HepG2 (cell line): ENCODE measurements around the gene EBF3. TPM values are rescaled to one million over a fixed set of nuclear protein-coding genes. Genes with fewer than 3 reads are reported as not detected.

Source experiments
- ATAC-seq: fragments of 200-7000 bp; cut with Tn5 transposase; 3 replicates; pipeline ENCODE4 v1.9.1; 2020; ENCODE audit warnings: mild to moderate bottlenecking, moderate library complexity
- BruUV-seq: library from RNA; stranded (reverse); fragments of 400-500 nt; replicated peaks from 2 replicates; lab custom pipeline; 2021; lab: Mats Ljungman, UMichigan
- CTCF ChIA-PET: fragments of 300-600 bp; formaldehyde crosslinking; extraction: SDS; loops from one replicate; lab custom pipeline; 2021; ENCODE audit warnings: low total read pairs, inconsistent platforms, low intra/inter-chr PET ratio; lab: Yijun Ruan, JAX
- POLR2A ChIA-PET: fragments of 350-600 bp; sonication (Branson Sonifier 250); formaldehyde crosslinking; loops from one replicate; lab custom pipeline; 2020; ENCODE audit warnings: antibody characterized with exemption, inconsistent platforms; lab: Yijun Ruan, JAX
- DNase-seq: peaks from one replicate; pipeline ENCODE4 v3.0.0-alpha.2; 2015; ENCODE audit warnings: low spot score
- FAIRE-seq: peaks from 3 replicates; lab custom pipeline; 2011; peaks lifted over from hg19 to GRCh38; lab: Jason Lieb, UNC
- H2AFZ ChIP-seq: one replicate; pipeline ENCODE4 v1.6.1; 2011; ENCODE audit warnings: low read length, inconsistent platforms
- H3K27ac ChIP-seq: fragments of 300-600 bp; 3 replicates; pipeline ENCODE4 v1.8.0; 2011; ENCODE audit warnings: mixed run types, mild to moderate bottlenecking, mixed read lengths, low read length, inconsistent platforms; ENCODE audit not compliant: insufficient read depth; ENCODE audit errors: extremely low read length
- H3K27me3 ChIP-seq, 2 experiments: fragments of 200-600 bp in 1 of 2; 2 replicates in 1 of 2; 3 replicates in 1 of 2; pipeline versions ENCODE4 v1.6.0 to v1.8.0; 2011; ENCODE audit warnings: low read length in 2 of 2, mild to moderate bottlenecking in 2 of 2, moderate library complexity in 2 of 2, inconsistent platforms in 1 of 2; ENCODE audit not compliant: insufficient read depth in 2 of 2, control insufficient read depth in 1 of 2
- H3K36me3 ChIP-seq, 2 experiments: fragments of 200-600 bp in 1 of 2; replicated peaks in 1 of 2; 2 replicates in 1 of 2; 3 replicates in 1 of 2; pipeline versions ENCODE4 v1.5.1 to v1.8.0; 2011; ENCODE audit warnings: low read length in 2 of 2, inconsistent platforms in 1 of 2; ENCODE audit not compliant: insufficient read depth in 2 of 2, control insufficient read depth in 1 of 2
- H3K4me1 ChIP-seq: 2 replicates; pipeline ENCODE4 v1.5.1; 2012; ENCODE audit warnings: low read length, inconsistent platforms; ENCODE audit not compliant: insufficient read depth
- H3K4me2 ChIP-seq: 2 replicates; pipeline ENCODE4 v1.6.0; 2011; ENCODE audit warnings: low read depth, low read length, inconsistent platforms
- H3K4me3 ChIP-seq, 3 experiments: fragments of 200-600 bp in 1 of 3; sonication (generic), shearing (Covaris generic) in 1 of 3; replicated peaks in 1 of 3; 2 replicates each; pipeline ENCODE4 v1.5.1; 2011 to 2016; ENCODE audit warnings: low read length in 3 of 3, inconsistent platforms in 2 of 3, low read depth in 2 of 3, mild to moderate bottlenecking in 2 of 3, control low read depth in 1 of 3, mixed read lengths in 1 of 3; ENCODE audit not compliant: insufficient read depth in 1 of 3
- H3K79me2 ChIP-seq: one replicate; pipeline ENCODE4 v1.6.1; 2011; ENCODE audit warnings: low read length, inconsistent platforms; ENCODE audit not compliant: insufficient read depth
- H3K9ac ChIP-seq: 2 replicates; pipeline ENCODE4 v1.6.0; 2011; ENCODE audit warnings: mild to moderate bottlenecking, low read depth, low read length, inconsistent platforms; ENCODE audit not compliant: insufficient read depth
- H3K9me3 ChIP-seq: 2 replicates; pipeline ENCODE4 v1.5.1; 2012; ENCODE audit warnings: mild to moderate bottlenecking, low read length
- H4K20me1 ChIP-seq: 2 replicates; pipeline ENCODE4 v1.6.0; 2011; ENCODE audit warnings: inconsistent platforms, mild to moderate bottlenecking, low read length, moderate library complexity; ENCODE audit not compliant: insufficient read depth
- MBD4 ChIP-seq: IDR thresholded peaks from 2 replicates; pipeline ENCODE4 v1.6.1; 2012; ENCODE audit warnings: low read length, inconsistent platforms, borderline replicate concordance
- MIER3 ChIP-seq: IDR thresholded peaks from 2 replicates; pipeline ENCODE4 v1.6.1; 2016; ENCODE audit warnings: missing compliant biosample characterization, borderline replicate concordance
- MLLT10 ChIP-seq: sonication (generic); formaldehyde crosslinking; IDR thresholded peaks from 2 replicates; pipeline ENCODE4 v1.4.0; 2020; ENCODE audit warnings: missing genetic modification reagents
- MZF1 ChIP-seq: sonication (generic); formaldehyde crosslinking; IDR thresholded peaks from 2 replicates; pipeline ENCODE4 v1.8.1; 2023; ENCODE audit warnings: mild to moderate bottlenecking, missing genetic modification reagents, borderline replicate concordance
- RAD21 ChIP-seq: fragments of 450-650 bp; formaldehyde crosslinking; IDR thresholded peaks from 2 replicates; pipeline ENCODE4 v1.5.0; 2020; ENCODE audit warnings: mild to moderate bottlenecking
- SP1 ChIP-seq, 2 experiments: fragments of 450-650 bp in 1 of 2; sonication (generic) in 1 of 2; formaldehyde crosslinking in 1 of 2; IDR thresholded peaks; 2 replicates each; pipeline versions ENCODE4 v1.4.0 to v1.6.1; 2016 to 2020; ENCODE audit warnings: missing genetic modification reagents in 1 of 2
- TBX3 ChIP-seq: fragments of 450-650 bp; IDR thresholded peaks from 2 replicates; pipeline ENCODE4 v1.6.1; 2017; ENCODE audit warnings: antibody characterized with exemption, mild to moderate bottlenecking, inconsistent platforms, borderline replicate concordance
- ZNF383 ChIP-seq: sonication (generic); formaldehyde crosslinking; IDR thresholded peaks from 2 replicates; pipeline ENCODE4 v1.4.0; 2020; ENCODE audit warnings: missing genetic modification reagents, mild to moderate bottlenecking, borderline replicate concordance
- ZNF460 ChIP-seq: sonication (generic); formaldehyde crosslinking; IDR thresholded peaks from 2 replicates; pipeline ENCODE4 v1.5.1; 2020; ENCODE audit warnings: missing genetic modification reagents, mild to moderate bottlenecking, borderline replicate concordance
- ZNF577 ChIP-seq: sonication (generic); formaldehyde crosslinking; IDR thresholded peaks from 2 replicates; pipeline ENCODE4 v1.4.0; 2020; ENCODE audit warnings: mild to moderate bottlenecking, low read depth, missing genetic modification reagents, borderline replicate concordance
- ZNF589 ChIP-seq: sonication (generic); formaldehyde crosslinking; conservative IDR thresholded peaks from 2 replicates; pipeline ENCODE4 v1.8.0; 2022; ENCODE audit warnings: mild to moderate bottlenecking, moderate library complexity, missing genetic modification reagents
- WGBS: methylation state at CpG from one replicate; pipeline ENCODE4 v1.1.6; 2017; ENCODE audit warnings: low lambda C conversion rate; 5-methylcytosine and 5-hydroxymethylcytosine counted together
- in situ Hi-C: cut with HindIII; loops from 2 replicates; pipeline ENCODE4 v1.10.0; 2017; ENCODE audit warnings: low pct_unique_long_range_greater_than_20kb; ENCODE audit not compliant: extremely low pct_ligation_motif_present
- intact Hi-C: fragments of 100-400 bp; cut with micrococcal nuclease; formaldehyde crosslinking; loops from one replicate; pipeline ENCODE4 v1.10.0; 2022; ENCODE audit not compliant: unreplicated experiment
- polyA plus RNA-seq, 8 experiments: library from polyadenylated mRNA; depleted of rRNA in 3 of 8; stranded (reverse) in 7 of 8; unstranded in 1 of 8; fragments of >200 nt; fragmentation: Illumina TruSeq in 4 of 8; extraction: Trizol in 4 of 8; gene quantifications; 2 replicates each; pipeline versions ENCODE4 v1.2.1 to v1.2.3, GENCODE V29; 2011 to 2016; ENCODE audit warnings: low read depth in 4 of 8, missing spikeins in 1 of 8, mixed read lengths in 1 of 8; ENCODE audit not compliant: insufficient read depth in 1 of 8
- total RNA-seq, 5 experiments: library from RNA; depleted of rRNA; stranded (reverse); fragments of >200 nt; fragmentation: Illumina TruSeq; extraction: Trizol; gene quantifications; 2 replicates each; pipeline ENCODE4 v1.2.3, GENCODE V29; 2016; ENCODE audit warnings: low read depth in 1 of 5
- TF ChIP-seq, protein P1 (sequence below): IDR thresholded peaks from 2 replicates; pipeline ENCODE4 v1.6.1; 2016; ENCODE audit warnings: low read depth
- TF ChIP-seq, protein P2 (sequence below): sonication (generic); formaldehyde crosslinking; IDR thresholded peaks from 2 replicates; pipeline ENCODE4 v1.8.0; 2022; ENCODE audit warnings: low read depth, missing genetic modification reagents
- TF ChIP-seq, protein P3 (sequence below): sonication (generic); formaldehyde crosslinking; IDR thresholded peaks from 2 replicates; pipeline ENCODE4 v1.4.0; 2020; ENCODE audit warnings: missing genetic modification reagents, borderline replicate concordance
- TF ChIP-seq, protein P4 (sequence below): sonication (generic); formaldehyde crosslinking; IDR thresholded peaks from 2 replicates; pipeline ENCODE4 v1.4.0; 2020; ENCODE audit warnings: missing genetic modification reagents

Gene EBF3
- total and polyA plus RNA-seq, 2 of the 13 experiments (the other 11 are each of a cell fraction or from before 2014, with no cell fraction given): not detected

DNA sequence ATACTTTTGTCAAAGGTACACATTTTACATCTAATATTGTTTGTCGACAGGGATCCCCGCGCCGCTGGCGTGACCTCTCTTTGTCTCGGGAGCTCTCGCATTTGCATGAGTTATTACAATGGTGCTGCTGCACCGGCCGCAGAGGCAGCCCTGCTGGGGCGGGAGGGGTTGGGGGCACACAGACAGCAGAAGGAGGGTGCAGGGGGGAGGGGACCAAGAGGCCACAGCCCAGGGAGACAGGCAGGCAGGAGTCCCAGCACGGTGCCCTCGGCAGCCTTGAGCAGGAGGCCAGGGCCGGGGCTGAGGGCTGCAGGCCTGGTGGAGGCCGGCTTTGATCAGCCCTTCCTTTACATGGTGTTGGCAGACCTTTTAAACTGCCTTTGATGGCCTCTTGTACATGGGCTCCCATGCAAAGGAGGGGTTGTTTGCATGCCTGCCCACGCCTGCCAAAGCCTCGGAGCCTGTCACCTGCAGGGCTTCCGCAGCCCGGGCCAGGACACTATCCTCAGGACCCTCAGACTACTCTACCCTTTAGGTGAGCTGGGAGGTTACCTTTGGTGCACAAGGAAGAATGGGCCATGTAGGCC is 95.5 kb downstream of the EBF3 start:
- no peak for FAIRE-seq
- POLR2A ChIA-PET: no interaction called here
- intact Hi-C loops (no loop called here), in situ Hi-C loops (no loop called here)
- no peak for DNase-seq
- Histone ChIP-seq H3K79me2 (no peaks in the 10 kb centered on the region), H3K4me3 (no peak overlapping the region), H3K27me3 (peaks cover 3 to 26% of the 10 kb centered on the region in 2 experiments; a peak in 4 of 5 replicates), H3K4me1 (peaks cover 17% of the 10 kb centered on the region), H2AFZ (no peak overlapping the region), H3K9ac (no peak overlapping the region), H3K36me3 (no peaks in the 10 kb centered on the region), H3K9me3 (no peaks in the 10 kb centered on the region), H3K27ac (no peak overlapping the region), H3K4me2 (no peak overlapping the region), H4K20me1 (no peaks in the 10 kb centered on the region)
- no TSS peak for BruUV-seq
- ATAC-seq: no peak
- WGBS: 68% methylated on average over 10 of the region's 18 CpGs
- CTCF ChIA-PET: no interaction called here
- TF ChIP-seq ZNF383 (CRISPR knock-in tag) (no peak), RAD21 (CRISPR knock-in tag) (no peak), MZF1 (CRISPR knock-in tag) (no peak), ZNF460 (no peak), MBD4 (no peak), TBX3 (no peak), ZNF589 (CRISPR knock-in tag) (no peak), MLLT10 (CRISPR knock-in tag) (no peak), MIER3 (no peak), SP1 (IDR thresholded peaks at IDR 0.05) (no peak), SP1 (CRISPR knock-in tag; IDR thresholded peaks at IDR 0.05) (no peak), ZNF577 (no peak)
- TF ChIP-seq, protein P1, sequence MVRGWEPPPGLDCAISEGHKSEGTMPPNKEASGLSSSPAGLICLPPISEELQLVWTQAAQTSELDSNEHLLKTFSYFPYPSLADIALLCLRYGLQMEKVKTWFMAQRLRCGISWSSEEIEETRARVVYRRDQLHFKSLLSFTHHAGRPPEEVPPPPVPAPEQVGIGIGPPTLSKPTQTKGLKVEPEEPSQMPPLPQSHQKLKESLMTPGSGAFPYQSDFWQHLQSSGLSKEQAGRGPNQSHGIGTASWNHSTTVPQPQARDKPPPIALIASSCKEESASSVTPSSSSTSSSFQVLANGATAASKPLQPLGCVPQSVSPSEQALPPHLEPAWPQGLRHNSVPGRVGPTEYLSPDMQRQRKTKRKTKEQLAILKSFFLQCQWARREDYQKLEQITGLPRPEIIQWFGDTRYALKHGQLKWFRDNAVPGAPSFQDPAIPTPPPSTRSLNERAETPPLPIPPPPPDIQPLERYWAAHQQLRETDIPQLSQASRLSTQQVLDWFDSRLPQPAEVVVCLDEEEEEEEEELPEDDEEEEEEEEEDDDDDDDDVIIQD (CRISPR knock-in tag): no peak
- TF ChIP-seq, protein P2, sequence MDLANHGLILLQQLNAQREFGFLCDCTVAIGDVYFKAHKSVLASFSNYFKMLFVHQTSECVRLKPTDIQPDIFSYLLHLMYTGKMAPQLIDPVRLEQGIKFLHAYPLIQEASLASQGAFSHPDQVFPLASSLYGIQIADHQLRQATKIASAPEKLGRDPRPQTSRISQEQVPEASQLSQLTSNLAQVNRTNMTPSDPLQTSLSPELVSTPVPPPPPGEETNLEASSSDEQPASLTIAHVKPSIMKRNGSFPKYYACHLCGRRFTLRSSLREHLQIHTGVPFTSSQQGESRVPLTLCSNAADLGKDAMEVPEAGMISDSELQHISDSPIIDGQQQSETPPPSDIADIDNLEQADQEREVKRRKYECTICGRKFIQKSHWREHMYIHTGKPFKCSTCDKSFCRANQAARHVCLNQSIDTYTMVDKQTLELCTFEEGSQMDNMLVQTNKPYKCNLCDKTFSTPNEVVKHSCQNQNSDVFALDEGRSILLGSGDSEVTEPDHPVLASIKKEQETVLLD (CRISPR knock-in tag): no peak
- TF ChIP-seq, protein P3, sequence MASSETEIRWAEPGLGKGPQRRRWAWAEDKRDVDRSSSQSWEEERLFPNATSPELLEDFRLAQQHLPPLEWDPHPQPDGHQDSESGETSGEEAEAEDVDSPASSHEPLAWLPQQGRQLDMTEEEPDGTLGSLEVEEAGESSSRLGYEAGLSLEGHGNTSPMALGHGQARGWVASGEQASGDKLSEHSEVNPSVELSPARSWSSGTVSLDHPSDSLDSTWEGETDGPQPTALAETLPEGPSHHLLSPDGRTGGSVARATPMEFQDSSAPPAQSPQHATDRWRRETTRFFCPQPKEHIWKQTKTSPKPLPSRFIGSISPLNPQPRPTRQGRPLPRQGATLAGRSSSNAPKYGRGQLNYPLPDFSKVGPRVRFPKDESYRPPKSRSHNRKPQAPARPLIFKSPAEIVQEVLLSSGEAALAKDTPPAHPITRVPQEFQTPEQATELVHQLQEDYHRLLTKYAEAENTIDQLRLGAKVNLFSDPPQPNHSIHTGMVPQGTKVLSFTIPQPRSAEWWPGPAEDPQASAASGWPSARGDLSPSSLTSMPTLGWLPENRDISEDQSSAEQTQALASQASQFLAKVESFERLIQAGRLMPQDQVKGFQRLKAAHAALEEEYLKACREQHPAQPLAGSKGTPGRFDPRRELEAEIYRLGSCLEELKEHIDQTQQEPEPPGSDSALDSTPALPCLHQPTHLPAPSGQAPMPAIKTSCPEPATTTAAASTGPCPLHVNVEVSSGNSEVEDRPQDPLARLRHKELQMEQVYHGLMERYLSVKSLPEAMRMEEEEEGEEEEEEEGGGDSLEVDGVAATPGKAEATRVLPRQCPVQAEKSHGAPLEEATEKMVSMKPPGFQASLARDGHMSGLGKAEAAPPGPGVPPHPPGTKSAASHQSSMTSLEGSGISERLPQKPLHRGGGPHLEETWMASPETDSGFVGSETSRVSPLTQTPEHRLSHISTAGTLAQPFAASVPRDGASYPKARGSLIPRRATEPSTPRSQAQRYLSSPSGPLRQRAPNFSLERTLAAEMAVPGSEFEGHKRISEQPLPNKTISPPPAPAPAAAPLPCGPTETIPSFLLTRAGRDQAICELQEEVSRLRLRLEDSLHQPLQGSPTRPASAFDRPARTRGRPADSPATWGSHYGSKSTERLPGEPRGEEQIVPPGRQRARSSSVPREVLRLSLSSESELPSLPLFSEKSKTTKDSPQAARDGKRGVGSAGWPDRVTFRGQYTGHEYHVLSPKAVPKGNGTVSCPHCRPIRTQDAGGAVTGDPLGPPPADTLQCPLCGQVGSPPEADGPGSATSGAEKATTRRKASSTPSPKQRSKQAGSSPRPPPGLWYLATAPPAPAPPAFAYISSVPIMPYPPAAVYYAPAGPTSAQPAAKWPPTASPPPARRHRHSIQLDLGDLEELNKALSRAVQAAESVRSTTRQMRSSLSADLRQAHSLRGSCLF (CRISPR knock-in tag): no peak
- TF ChIP-seq, protein P4, sequence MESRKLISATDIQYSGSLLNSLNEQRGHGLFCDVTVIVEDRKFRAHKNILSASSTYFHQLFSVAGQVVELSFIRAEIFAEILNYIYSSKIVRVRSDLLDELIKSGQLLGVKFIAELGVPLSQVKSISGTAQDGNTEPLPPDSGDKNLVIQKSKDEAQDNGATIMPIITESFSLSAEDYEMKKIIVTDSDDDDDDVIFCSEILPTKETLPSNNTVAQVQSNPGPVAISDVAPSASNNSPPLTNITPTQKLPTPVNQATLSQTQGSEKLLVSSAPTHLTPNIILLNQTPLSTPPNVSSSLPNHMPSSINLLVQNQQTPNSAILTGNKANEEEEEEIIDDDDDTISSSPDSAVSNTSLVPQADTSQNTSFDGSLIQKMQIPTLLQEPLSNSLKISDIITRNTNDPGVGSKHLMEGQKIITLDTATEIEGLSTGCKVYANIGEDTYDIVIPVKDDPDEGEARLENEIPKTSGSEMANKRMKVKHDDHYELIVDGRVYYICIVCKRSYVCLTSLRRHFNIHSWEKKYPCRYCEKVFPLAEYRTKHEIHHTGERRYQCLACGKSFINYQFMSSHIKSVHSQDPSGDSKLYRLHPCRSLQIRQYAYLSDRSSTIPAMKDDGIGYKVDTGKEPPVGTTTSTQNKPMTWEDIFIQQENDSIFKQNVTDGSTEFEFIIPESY (CRISPR knock-in tag): no peak
